Measurements from ENCODE around the gene BEND4.

The BEND4 gene

GRCh38 chr4:42133006-42133405 lies 19.4 kb downstream of the BEND4 start:
- Histone ChIP-seq H3K9me2 (replicated peaks; ENCODE audit: control insufficient read depth, low read length) (no peaks in the 10 kb centered on the region), H3K79me2 (ENCODE audit: control insufficient read depth, low read length) (no peaks in the 10 kb centered on the region), H3K27me3 (ENCODE audit: control insufficient read depth, low read length) (no peaks in the 10 kb centered on the region), H3K4me2 (ENCODE audit: low read length) (no peak overlapping the region), H3K36me3 (ENCODE audit: control insufficient read depth, low read length) (no peaks in the 10 kb centered on the region), H3K4me1 (ENCODE audit: control insufficient read depth, low read length) (no peaks in the 10 kb centered on the region), H3K27ac (ENCODE audit: low read depth, low read length) (no peak overlapping the region), H4K20me1 (ENCODE audit: control insufficient read depth, insufficient read depth, low read depth, low read length) (no peaks in the 10 kb centered on the region), H3K9me3 (ENCODE audit: control insufficient read depth, insufficient read depth, low read length) (no peaks in the 10 kb centered on the region), H3F3A (ENCODE audit: control insufficient read depth, insufficient read depth) (no peaks in the 10 kb centered on the region), H3K4me3 (ENCODE audit: low read length) (no peak overlapping the region)
- TF ChIP-seq CTCF (IDR thresholded peaks at IDR 0.05; ENCODE audit: low read depth, low read length, poor library complexity, severe bottlenecking) (no peak), EZH2phosphoT487 (IDR thresholded peaks at IDR 0.05; ENCODE audit: borderline replicate concordance, low read length) (no peak)

- no peaks in the 10 kb centered on the region for H3F3A ChIP-seq (ENCODE audit: control insufficient read depth, insufficient read depth)
- TF ChIP-seq EZH2phosphoT487 (IDR thresholded peaks at IDR 0.05; ENCODE audit: borderline replicate concordance, low read length): no peak
- H3K4me2 ChIP-seq (ENCODE audit: low read length): no peak overlapping the region
- no peak overlapping the region for H3K27ac ChIP-seq (ENCODE audit: low read depth, low read length)
- H3K4me3 ChIP-seq (ENCODE audit: low read length): no peak overlapping the region
- no peaks in the 10 kb centered on the region for H3K79me2 ChIP-seq (ENCODE audit: control insufficient read depth, low read length)
- H3K9me3 ChIP-seq (ENCODE audit: control insufficient read depth, insufficient read depth, low read length): no peaks in the 10 kb centered on the region
- H3K36me3 ChIP-seq (ENCODE audit: control insufficient read depth, low read length): no peaks in the 10 kb centered on the region
- no peaks in the 10 kb centered on the region for H3K9me2 ChIP-seq (replicated peaks; ENCODE audit: control insufficient read depth, low read length)
- no peaks in the 10 kb centered on the region for H3K27me3 ChIP-seq (ENCODE audit: control insufficient read depth, low read length)
- 0 out of 2 replicates have a peak, but pooled peaks cover 3% of the 10 kb centered on the region for H3K4me1 ChIP-seq (ENCODE audit: control insufficient read depth, low read length)
- no peaks in the 10 kb centered on the region for H4K20me1 ChIP-seq (ENCODE audit: control insufficient read depth, insufficient read depth, low read depth, low read length)
Measured at GRCh38 chr4:42132099-42132498, 20.4 kb downstream of the BEND4 start.

- H4K20me1 ChIP-seq (ENCODE audit: control insufficient read depth, insufficient read depth, low read depth, low read length): no peaks in the 10 kb centered on the region
- no peaks in the 10 kb centered on the region for H3F3A ChIP-seq (ENCODE audit: control insufficient read depth, insufficient read depth)
- no peaks in the 10 kb centered on the region for H3K79me2 ChIP-seq (ENCODE audit: control insufficient read depth, low read length)
- no peaks in the 10 kb centered on the region for H3K36me3 ChIP-seq (ENCODE audit: control insufficient read depth, low read length)
- no peak overlapping the region for H3K27ac ChIP-seq (ENCODE audit: low read depth, low read length)
- H3K27me3 ChIP-seq (ENCODE audit: control insufficient read depth, low read length): no peaks in the 10 kb centered on the region
- H3K9me2 ChIP-seq (replicated peaks; ENCODE audit: control insufficient read depth, low read length): no peaks in the 10 kb centered on the region
- H3K4me3 ChIP-seq (ENCODE audit: low read length): no peak overlapping the region
- 0 out of 2 replicates have a peak, but pooled peaks cover 4% of the 10 kb centered on the region for H3K4me1 ChIP-seq (ENCODE audit: control insufficient read depth, low read length)
- H3K4me2 ChIP-seq (ENCODE audit: low read length): no peak overlapping the region
- no peaks in the 10 kb centered on the region for H3K9me3 ChIP-seq (ENCODE audit: control insufficient read depth, insufficient read depth, low read length)
- TF ChIP-seq EZH2phosphoT487 (IDR thresholded peaks at IDR 0.05; ENCODE audit: borderline replicate concordance, low read length) (no peak), CTCF (IDR thresholded peaks at IDR 0.05; ENCODE audit: low read depth, low read length, poor library complexity, severe bottlenecking) (no peak)
Measured at GRCh38 chr4:42123071-42123644, 29.3 kb downstream of the BEND4 start.

GRCh38 chr4:42122237-42122636 lies 30.2 kb downstream of the BEND4 start:
- Histone ChIP-seq H3K27me3 (ENCODE audit: control insufficient read depth, low read length) (no peaks in the 10 kb centered on the region), H3K4me3 (ENCODE audit: low read length) (no peak overlapping the region), H3K27ac (ENCODE audit: low read depth, low read length) (no peak overlapping the region), H3K4me2 (ENCODE audit: low read length) (no peak overlapping the region), H3K9me3 (ENCODE audit: control insufficient read depth, insufficient read depth, low read length) (no peaks in the 10 kb centered on the region), H3K79me2 (ENCODE audit: control insufficient read depth, low read length) (no peaks in the 10 kb centered on the region), H3K36me3 (ENCODE audit: control insufficient read depth, low read length) (no peaks in the 10 kb centered on the region), H3F3A (ENCODE audit: control insufficient read depth, insufficient read depth) (no peaks in the 10 kb centered on the region), H4K20me1 (ENCODE audit: control insufficient read depth, insufficient read depth, low read depth, low read length) (no peaks in the 10 kb centered on the region), H3K4me1 (ENCODE audit: control insufficient read depth, low read length) (0 out of 2 replicates have a peak, but pooled peaks cover 2% of the 10 kb centered on the region), H3K9me2 (replicated peaks; ENCODE audit: control insufficient read depth, low read length) (no peaks in the 10 kb centered on the region)
- TF ChIP-seq CTCF (IDR thresholded peaks at IDR 0.05; ENCODE audit: low read depth, low read length, poor library complexity, severe bottlenecking) (no peak), EZH2phosphoT487 (IDR thresholded peaks at IDR 0.05; ENCODE audit: borderline replicate concordance, low read length) (no peak)

All from DOHH2 (cell line).